ENCODE data around the gene GARIN1A. TPM values are rescaled to one million over a fixed set of nuclear protein-coding genes. Genes with fewer than 3 reads are reported as not detected.

Gene GARIN1A
- total RNA-seq, 2 donors from 2014 or later, result 0.15 to 0.64 TPM

DNA sequence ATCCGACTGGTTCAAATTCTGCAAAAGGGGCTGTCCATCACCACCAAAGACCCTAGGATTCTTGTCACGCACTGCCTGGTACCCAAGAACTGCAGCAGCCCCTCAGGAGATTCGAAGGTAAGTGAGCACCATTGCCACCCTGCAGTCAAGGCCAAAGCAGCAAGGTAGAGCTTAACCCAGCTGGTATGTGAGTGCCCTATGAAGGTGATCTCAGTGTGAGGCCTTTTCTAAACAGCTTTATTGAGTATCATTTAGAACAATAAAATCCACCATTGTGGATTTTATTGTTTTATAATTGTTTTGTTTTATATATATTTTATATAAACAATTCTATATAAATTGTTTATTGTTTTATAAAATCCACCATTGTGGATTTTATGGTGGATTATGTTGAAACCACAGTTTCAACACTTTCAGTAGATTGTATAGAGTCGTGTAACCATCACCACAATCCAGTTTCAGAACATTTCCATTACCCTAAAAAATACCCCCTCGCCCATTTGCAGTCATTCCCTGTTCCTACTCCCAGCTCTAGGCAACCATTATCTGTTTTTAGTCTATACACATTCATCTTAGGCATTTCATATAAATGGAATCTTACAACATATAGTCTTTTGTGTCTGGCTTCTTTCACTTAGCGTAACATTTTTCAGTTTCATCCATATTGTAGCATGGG lies 47.0 kb downstream of the GARIN1A start:
- DNase-seq, result no peak
- Histone ChIP-seq H3K36me3 (ENCODE audit: control insufficient read depth, insufficient read depth, low read length) (no peaks in the 10 kb centered on the region), H3K9ac (ENCODE audit: extremely low read depth, low read length, poor library complexity, severe bottlenecking) (no peak overlapping the region), H3K27me3 (ENCODE audit: control insufficient read depth, insufficient read depth, low read length, poor library complexity, severe bottlenecking) (no peaks in the 10 kb centered on the region), H3K27ac (ENCODE audit: low read depth, low read length) (no peak overlapping the region), H3K9me3 (ENCODE audit: control insufficient read depth, low read length) (no peaks in the 10 kb centered on the region), H3K4me1 (ENCODE audit: control insufficient read depth, insufficient read depth, low read length) (peaks cover 10% of the 10 kb centered on the region), H3K4me3 (ENCODE audit: low read length) (no peak overlapping the region)
- 93 to 100% methylated on average over 4 to 6 of the region's 6 CpGs for WGBS, 2 experiments (ENCODE audit: insufficient coverage in 1 of 2, insufficient read length in 1 of 2)
- no peaks in the 10 kb centered on the region for H3K9me3 Mint-ChIP-seq
- TF ChIP-seq, protein P1, sequence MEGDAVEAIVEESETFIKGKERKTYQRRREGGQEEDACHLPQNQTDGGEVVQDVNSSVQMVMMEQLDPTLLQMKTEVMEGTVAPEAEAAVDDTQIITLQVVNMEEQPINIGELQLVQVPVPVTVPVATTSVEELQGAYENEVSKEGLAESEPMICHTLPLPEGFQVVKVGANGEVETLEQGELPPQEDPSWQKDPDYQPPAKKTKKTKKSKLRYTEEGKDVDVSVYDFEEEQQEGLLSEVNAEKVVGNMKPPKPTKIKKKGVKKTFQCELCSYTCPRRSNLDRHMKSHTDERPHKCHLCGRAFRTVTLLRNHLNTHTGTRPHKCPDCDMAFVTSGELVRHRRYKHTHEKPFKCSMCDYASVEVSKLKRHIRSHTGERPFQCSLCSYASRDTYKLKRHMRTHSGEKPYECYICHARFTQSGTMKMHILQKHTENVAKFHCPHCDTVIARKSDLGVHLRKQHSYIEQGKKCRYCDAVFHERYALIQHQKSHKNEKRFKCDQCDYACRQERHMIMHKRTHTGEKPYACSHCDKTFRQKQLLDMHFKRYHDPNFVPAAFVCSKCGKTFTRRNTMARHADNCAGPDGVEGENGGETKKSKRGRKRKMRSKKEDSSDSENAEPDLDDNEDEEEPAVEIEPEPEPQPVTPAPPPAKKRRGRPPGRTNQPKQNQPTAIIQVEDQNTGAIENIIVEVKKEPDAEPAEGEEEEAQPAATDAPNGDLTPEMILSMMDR (conservative IDR thresholded peaks at IDR 0.05), result no peak
- no peak overlapping the region for H3K4me3 Mint-ChIP-seq
- no peaks in the 10 kb centered on the region for H3K36me3 Mint-ChIP-seq (ENCODE audit: low read depth)
- H3K4me1 Mint-ChIP-seq, result peaks cover 18% of the 10 kb centered on the region
- no peak overlapping the region for H3K27ac Mint-ChIP-seq
- peaks cover 16% of the 10 kb centered on the region for H3K27me3 Mint-ChIP-seq (ENCODE audit: insufficient read depth)

DNA sequence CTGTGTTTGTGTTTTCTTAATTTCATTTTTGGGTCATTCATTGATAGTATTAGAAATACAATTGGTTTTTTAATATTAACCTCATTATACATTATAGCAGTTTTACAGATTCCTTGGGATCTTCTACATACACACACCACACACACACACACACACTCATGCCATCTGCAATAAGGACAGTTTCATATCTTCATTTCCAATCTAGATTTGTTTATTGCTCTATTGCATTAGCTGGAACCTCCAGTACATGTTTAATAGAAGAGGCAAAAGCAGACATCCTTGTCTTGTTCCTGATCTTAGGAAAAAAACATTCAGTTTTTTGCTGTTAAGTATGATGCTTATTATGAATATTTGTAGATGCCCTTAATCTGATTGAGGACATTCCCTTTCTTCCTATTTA lies 49.3 kb downstream of the GARIN1A start:
- H3K27ac ChIP-seq (ENCODE audit: low read depth, low read length), result no peak overlapping the region
- H3K9ac ChIP-seq (ENCODE audit: extremely low read depth, low read length, poor library complexity, severe bottlenecking), result no peak overlapping the region
- no peak overlapping the region for H3K4me3 ChIP-seq (ENCODE audit: low read length)
- Mint-ChIP-seq H3K36me3 (ENCODE audit: low read depth) (no peaks in the 10 kb centered on the region), H3K27me3 (ENCODE audit: insufficient read depth) (peaks cover 22% of the 10 kb centered on the region), H3K4me1 (no peaks in the 10 kb centered on the region), H3K9me3 (no peaks in the 10 kb centered on the region), H3K4me3 (no peak overlapping the region), H3K27ac (no peak overlapping the region)
- TF ChIP-seq, protein P1 (conservative IDR thresholded peaks at IDR 0.05), result no peak
- H3K4me1 ChIP-seq (ENCODE audit: control insufficient read depth, insufficient read depth, low read length), result peaks cover 2% of the 10 kb centered on the region
- H3K36me3 ChIP-seq (ENCODE audit: control insufficient read depth, insufficient read depth, low read length), result no peaks in the 10 kb centered on the region
- H3K9me3 ChIP-seq (ENCODE audit: control insufficient read depth, low read length), result no peaks in the 10 kb centered on the region
- H3K27me3 ChIP-seq (ENCODE audit: control insufficient read depth, insufficient read depth, low read length, poor library complexity, severe bottlenecking), result no peaks in the 10 kb centered on the region
- DNase-seq, result no peak

Other genes with a start within 250 kb of the GARIN1A start
- gene HILPDA, start 216.4 kb upstream of the GARIN1A start, total RNA-seq, result 10 to 100 TPM; 26.5 to 37.9 TPM
- gene METTL2B, start 195.5 kb upstream of the GARIN1A start, total RNA-seq, result 10 to 100 TPM; 39.8 to 50.5 TPM
- 100 to 1,000 TPM; 160 to 186 TPM for gene CALU, start 67.1 kb downstream of the GARIN1A start, total RNA-seq
- not detected for gene OPN1SW, start 103.5 kb downstream of the GARIN1A start, total RNA-seq
- 10 to 100 TPM; 46.0 to 51.2 TPM for gene CCDC136, start 119.7 kb downstream of the GARIN1A start, total RNA-seq
- gene FLNC, start 158.1 kb downstream of the GARIN1A start, total RNA-seq, result 10 to 100 TPM in 1 of 2 donors, 1 to 10 TPM in 1; 6.6 to 11.5 TPM
- gene ATP6V1F, start 190.6 kb downstream of the GARIN1A start, total RNA-seq, result 100 to 1,000 TPM; 122 to 157 TPM
- 10 to 100 TPM; 21.1 to 33.3 TPM for gene KCP, start 238.4 kb downstream of the GARIN1A start, total RNA-seq